ENCODE results near the gene ADARB2.

DNA sequence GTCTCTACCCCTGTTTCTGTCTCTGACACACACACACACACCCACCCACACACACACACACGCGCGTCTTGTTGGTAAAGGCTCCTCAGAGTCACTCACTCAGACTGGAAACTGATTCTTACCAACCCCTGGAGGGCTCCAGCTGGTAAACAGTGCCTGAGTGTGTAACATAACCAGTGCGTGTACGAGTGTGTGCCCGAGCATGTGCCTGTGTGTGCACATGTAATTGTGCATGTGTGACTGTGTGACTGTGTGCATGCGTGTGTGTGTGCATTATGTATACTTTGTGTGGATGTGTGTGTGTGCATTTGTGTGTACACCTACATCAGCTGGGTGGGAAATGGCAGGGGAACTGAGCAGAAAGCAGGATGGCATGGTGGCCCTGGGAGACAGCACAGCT is 364.0 kb downstream of the ADARB2 start:
- TF ChIP-seq, protein P1, sequence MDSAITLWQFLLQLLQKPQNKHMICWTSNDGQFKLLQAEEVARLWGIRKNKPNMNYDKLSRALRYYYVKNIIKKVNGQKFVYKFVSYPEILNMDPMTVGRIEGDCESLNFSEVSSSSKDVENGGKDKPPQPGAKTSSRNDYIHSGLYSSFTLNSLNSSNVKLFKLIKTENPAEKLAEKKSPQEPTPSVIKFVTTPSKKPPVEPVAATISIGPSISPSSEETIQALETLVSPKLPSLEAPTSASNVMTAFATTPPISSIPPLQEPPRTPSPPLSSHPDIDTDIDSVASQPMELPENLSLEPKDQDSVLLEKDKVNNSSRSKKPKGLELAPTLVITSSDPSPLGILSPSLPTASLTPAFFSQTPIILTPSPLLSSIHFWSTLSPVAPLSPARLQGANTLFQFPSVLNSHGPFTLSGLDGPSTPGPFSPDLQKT (IDR thresholded peaks at IDR 0.05; ENCODE audit: borderline replicate concordance, low read depth, low read length) = no peak
- TF ChIP-seq MYNN (tag by site-specific recombination; IDR thresholded peaks at IDR 0.05; ENCODE audit: borderline replicate concordance) (no peak), KLF16 (tag by site-specific recombination; IDR thresholded peaks at IDR 0.05) (no peak), TRIM28 (IDR thresholded peaks at IDR 0.05; ENCODE audit: borderline replicate concordance, low read length) (no peak), ZNF416 (tag by site-specific recombination; IDR thresholded peaks at IDR 0.05) (no peak), ZNF324 (tag by site-specific recombination; IDR thresholded peaks at IDR 0.05) (no peak), ZNF16 (tag by site-specific recombination; IDR thresholded peaks at IDR 0.05; ENCODE audit: low read depth) (no peak), BCL11B (tag by site-specific recombination; IDR thresholded peaks at IDR 0.05; ENCODE audit: low read depth) (no peak), YY1 (tag by site-specific recombination; IDR thresholded peaks at IDR 0.05) (no peak), ZNF274 (IDR thresholded peaks at IDR 0.05; ENCODE audit: low read length) (no peak), ZNF274 (tag by site-specific recombination; IDR thresholded peaks at IDR 0.05; ENCODE audit: borderline replicate concordance) (no peak)
- TF ChIP-seq, protein P2, sequence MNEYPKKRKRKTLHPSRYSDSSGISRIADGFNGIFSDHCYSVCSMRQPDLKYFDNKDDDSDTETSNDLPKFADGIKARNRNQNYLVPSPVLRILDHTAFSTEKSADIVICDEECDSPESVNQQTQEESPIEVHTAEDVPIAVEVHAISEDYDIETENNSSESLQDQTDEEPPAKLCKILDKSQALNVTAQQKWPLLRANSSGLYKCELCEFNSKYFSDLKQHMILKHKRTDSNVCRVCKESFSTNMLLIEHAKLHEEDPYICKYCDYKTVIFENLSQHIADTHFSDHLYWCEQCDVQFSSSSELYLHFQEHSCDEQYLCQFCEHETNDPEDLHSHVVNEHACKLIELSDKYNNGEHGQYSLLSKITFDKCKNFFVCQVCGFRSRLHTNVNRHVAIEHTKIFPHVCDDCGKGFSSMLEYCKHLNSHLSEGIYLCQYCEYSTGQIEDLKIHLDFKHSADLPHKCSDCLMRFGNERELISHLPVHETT (tag by site-specific recombination; IDR thresholded peaks at IDR 0.05) = no peak
- TF ChIP-seq, protein P3, sequence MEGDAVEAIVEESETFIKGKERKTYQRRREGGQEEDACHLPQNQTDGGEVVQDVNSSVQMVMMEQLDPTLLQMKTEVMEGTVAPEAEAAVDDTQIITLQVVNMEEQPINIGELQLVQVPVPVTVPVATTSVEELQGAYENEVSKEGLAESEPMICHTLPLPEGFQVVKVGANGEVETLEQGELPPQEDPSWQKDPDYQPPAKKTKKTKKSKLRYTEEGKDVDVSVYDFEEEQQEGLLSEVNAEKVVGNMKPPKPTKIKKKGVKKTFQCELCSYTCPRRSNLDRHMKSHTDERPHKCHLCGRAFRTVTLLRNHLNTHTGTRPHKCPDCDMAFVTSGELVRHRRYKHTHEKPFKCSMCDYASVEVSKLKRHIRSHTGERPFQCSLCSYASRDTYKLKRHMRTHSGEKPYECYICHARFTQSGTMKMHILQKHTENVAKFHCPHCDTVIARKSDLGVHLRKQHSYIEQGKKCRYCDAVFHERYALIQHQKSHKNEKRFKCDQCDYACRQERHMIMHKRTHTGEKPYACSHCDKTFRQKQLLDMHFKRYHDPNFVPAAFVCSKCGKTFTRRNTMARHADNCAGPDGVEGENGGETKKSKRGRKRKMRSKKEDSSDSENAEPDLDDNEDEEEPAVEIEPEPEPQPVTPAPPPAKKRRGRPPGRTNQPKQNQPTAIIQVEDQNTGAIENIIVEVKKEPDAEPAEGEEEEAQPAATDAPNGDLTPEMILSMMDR (tag by site-specific recombination; IDR thresholded peaks at IDR 0.05) = no peak
- TF ChIP-seq, protein P4, sequence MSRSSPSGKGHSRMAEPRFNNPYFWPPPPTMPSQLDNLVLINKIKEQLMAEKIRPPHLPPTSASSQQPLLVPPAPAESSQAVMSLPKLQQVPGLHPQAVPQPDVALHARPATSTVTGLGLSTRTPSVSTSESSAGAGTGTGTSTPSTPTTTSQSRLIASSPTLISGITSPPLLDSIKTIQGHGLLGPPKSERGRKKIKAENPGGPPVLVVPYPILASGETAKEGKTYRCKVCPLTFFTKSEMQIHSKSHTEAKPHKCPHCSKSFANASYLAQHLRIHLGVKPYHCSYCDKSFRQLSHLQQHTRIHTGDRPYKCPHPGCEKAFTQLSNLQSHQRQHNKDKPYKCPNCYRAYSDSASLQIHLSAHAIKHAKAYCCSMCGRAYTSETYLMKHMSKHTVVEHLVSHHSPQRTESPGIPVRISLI (tag by site-specific recombination; IDR thresholded peaks at IDR 0.05) = no peak
